ENCODE measurements around the gene CARD10. TPM values are rescaled to one million over a fixed set of nuclear protein-coding genes. Genes with fewer than 3 reads are reported as not detected.

Gene CARD10
- total RNA-seq, 1 experiment from 2014 or later: 17.7 TPM

GRCh38 chr22:37534445-37534844 lies 15.2 kb upstream of the CARD10 start:
- Histone ChIP-seq H3K9me3 (ENCODE audit: control insufficient read depth, low read depth, low read length) (no peaks in the 10 kb centered on the region), H2AFZ (ENCODE audit: low read length) (no peak overlapping the region), H3K27ac (ENCODE audit: insufficient read length, low read depth, low read length) (no peak overlapping the region), H2BK20ac (ENCODE audit: low read depth, low read length, poor library complexity, severe bottlenecking) (no peak overlapping the region), H2AK5ac (ENCODE audit: insufficient read length, low read length) (no peak overlapping the region), H2BK5ac (ENCODE audit: insufficient read length, low read length) (no peak overlapping the region), H3K14ac (ENCODE audit: insufficient read depth, low read length) (no peak overlapping the region), H3K56ac (ENCODE audit: insufficient read length, low read depth, low read length) (no peak overlapping the region), H3K79me2 (ENCODE audit: insufficient read depth, low read length) (no peaks in the 10 kb centered on the region), H4K5ac (ENCODE audit: insufficient read length, low read depth, low read length) (no peak overlapping the region), H4K8ac (replicated peaks; ENCODE audit: insufficient read length, low read depth, low read length) (no peak overlapping the region), H2BK120ac (ENCODE audit: low read depth, low read length, poor library complexity, severe bottlenecking) (no peak overlapping the region), H4K20me1 (ENCODE audit: control insufficient read depth, insufficient read depth, insufficient read length) (no peaks in the 10 kb centered on the region), H3T11ph (ENCODE audit: low read length) (no peak overlapping the region), H3K27me3 (ENCODE audit: insufficient read depth, low read length) (no peaks in the 10 kb centered on the region), H2BK15ac (ENCODE audit: low read depth, low read length) (no peak overlapping the region), H3K18ac (ENCODE audit: insufficient read length, low read depth, low read length) (no peak overlapping the region), H3K79me1 (ENCODE audit: insufficient read depth, low read depth, low read length, poor library complexity, severe bottlenecking) (no peaks in the 10 kb centered on the region), H4K91ac (ENCODE audit: insufficient read length, low read depth, low read length) (no peak overlapping the region), H3K4me1 (ENCODE audit: insufficient read depth, low read length) (no peaks in the 10 kb centered on the region), H2BK12ac (ENCODE audit: insufficient read length, low read depth, low read length) (no peak overlapping the region), H3K9ac (ENCODE audit: extremely low read depth, insufficient read length, low read length) (no peak overlapping the region), H3K4me2 (ENCODE audit: insufficient read depth, insufficient read length, low read length) (no peak overlapping the region), H3K23ac (ENCODE audit: insufficient read length, low read depth, low read length) (no peak overlapping the region), H3K4ac (ENCODE audit: low read depth, low read length) (no peak overlapping the region), H3K23me2 (ENCODE audit: insufficient read length, low read depth, low read length, poor library complexity, severe bottlenecking) (no peaks in the 10 kb centered on the region)
- no peaks in the 10 kb centered on the region for H3K36me3 Mint-ChIP-seq (ENCODE audit: insufficient read depth in 1 of 3, low read depth in 3 of 3)
- WGBS (ENCODE audit: extremely low coverage, insufficient read length, low lambda C conversion rate): no CpG with 5 or more reads among the region's 3 CpGs
- no peak for TF ChIP-seq CTCF (conservative IDR thresholded peaks at IDR 0.05)
- peaks cover 7 to 9% of the 10 kb centered on the region in 2 experiments for H3K4me1 Mint-ChIP-seq
- DNase-seq: no peak
- no peak overlapping the region for H3K27ac Mint-ChIP-seq
- no peak overlapping the region for H3K4me3 Mint-ChIP-seq
- H3K27me3 Mint-ChIP-seq (ENCODE audit: low read depth): peaks cover 16% of the 10 kb centered on the region
- H3K9me3 Mint-ChIP-seq: no peaks in the 10 kb centered on the region; a peak in 1 of 5 replicates
